HCT116 (cell line): ENCODE data around the gene LYSMD1. TPM values are rescaled to one million over a fixed set of nuclear protein-coding genes. Genes with fewer than 3 reads are reported as not detected.

Experiments used
- ATAC-seq: fragments of 200-7000 bp; cut with Tn5 transposase; 2 replicates; pipeline ENCODE4 v1.9.1; 2020; ENCODE audit warnings: mild to moderate bottlenecking, moderate library complexity
- BruUV-seq: library from RNA; stranded (reverse); fragments of 400-500 nt; replicated peaks from 2 replicates; lab custom pipeline; 2021; lab: Mats Ljungman, UMichigan
- CTCF ChIA-PET: fragments of 300-600 bp; sonication (Branson Sonifier 250); formaldehyde crosslinking; loops from one replicate; lab custom pipeline; 2021; ENCODE audit warnings: antibody characterized with exemption; lab: Charles Lee
- POLR2A ChIA-PET: fragments of 300-600, 350-600 bp; sonication (Branson Sonifier 250); formaldehyde crosslinking; loops from one replicate; lab custom pipeline; 2021; ENCODE audit warnings: antibody characterized with exemption; lab: Charles Lee
- RAD21 ChIA-PET, 2 experiments: fragments of 300-600 bp; sonication (Branson Sonifier 250); formaldehyde crosslinking; loops; one replicate each; lab custom pipeline; 2023; ENCODE audit warnings: low total read pairs in 2 of 2; ENCODE audit not compliant: uncharacterized antibody in 2 of 2, unreplicated experiment in 2 of 2, low non-redundant PET in 1 of 2; lab: Charles Lee
- DNase-seq: peaks from one replicate; pipeline ENCODE4 v3.0.0-alpha.2; 2010; ENCODE audit warnings: low read depth, low spot score
- H2AFZ ChIP-seq: fragments of 200-600 bp; shearing (Covaris generic), sonication (generic); 2 replicates; pipeline ENCODE4 v1.6.1; 2017; ENCODE audit warnings: low read depth, mixed run types, mixed read lengths, antibody characterized with exemption, low read length; ENCODE audit not compliant: poor library complexity, severe bottlenecking
- H3K27ac ChIP-seq: 2 replicates; pipeline ENCODE4 v1.5.1; 2012; ENCODE audit warnings: low read depth, low read length
- H3K27me3 ChIP-seq: fragments of 200-600 bp; sonication (generic); 2 replicates; pipeline ENCODE4 v1.6.1; 2016; ENCODE audit warnings: mixed run types, low read length, mixed read lengths; ENCODE audit not compliant: insufficient read depth
- H3K36me3 ChIP-seq, 2 experiments: fragments of 200-500 bp in 1 of 2; fragments of 200-600 bp in 1 of 2; sonication (Bioruptor generic) in 1 of 2; sonication (generic) in 1 of 2; 2 replicates each; pipeline versions ENCODE4 v1.5.1 to v1.6.1; 2014 to 2016; ENCODE audit warnings: low read length in 2 of 2, inconsistent platforms in 1 of 2, mixed read lengths in 1 of 2, mixed run types in 1 of 2; ENCODE audit not compliant: insufficient read depth in 2 of 2, control insufficient read depth in 1 of 2
- H3K4me1 ChIP-seq, 2 experiments: fragments of 200-600 bp in 1 of 2; sonication (generic) in 1 of 2; 2 replicates each; pipeline versions ENCODE4 v1.5.1 to v1.6.1; 2012 to 2017; ENCODE audit warnings: low read length in 2 of 2, inconsistent platforms in 1 of 2, mild to moderate bottlenecking in 1 of 2, mixed read lengths in 1 of 2, mixed run types in 1 of 2, moderate library complexity in 1 of 2; ENCODE audit not compliant: insufficient read depth in 2 of 2, control insufficient read depth in 1 of 2
- H3K4me2 ChIP-seq: fragments of 200-600 bp; sonication (generic); 2 replicates; pipeline ENCODE4 v1.6.1; 2017; ENCODE audit warnings: mixed run types, low read length, mixed read lengths
- H3K4me3 ChIP-seq, 2 experiments: fragments of 200-600 bp in 1 of 2; sonication (generic) in 1 of 2; replicated peaks in 1 of 2; 2 replicates each; pipeline ENCODE4 v1.5.1; 2011 to 2016; ENCODE audit warnings: low read length in 2 of 2, control low read depth in 1 of 2, low read depth in 1 of 2, mild to moderate bottlenecking in 1 of 2, mixed read lengths in 1 of 2, mixed run types in 1 of 2
- H3K79me2 ChIP-seq: fragments of 200-600 bp; sonication (generic); 2 replicates; pipeline ENCODE4 v1.6.1; 2017; ENCODE audit warnings: mild to moderate bottlenecking, mixed run types, low read length, moderate library complexity, mixed read lengths; ENCODE audit not compliant: insufficient read depth
- H3K9ac ChIP-seq: fragments of 200-600 bp; sonication (generic); 2 replicates; pipeline ENCODE4 v1.6.1; 2016; ENCODE audit warnings: low read length, mixed read lengths
- H3K9me2 ChIP-seq: fragments of 200-600 bp; sonication (generic), shearing (Covaris generic); 2 replicates; pipeline ENCODE4 v1.6.1; 2017; ENCODE audit warnings: mixed run types, mild to moderate bottlenecking, moderate library complexity; ENCODE audit not compliant: insufficient read depth
- H3K9me3 ChIP-seq, 2 experiments: fragments of 200-500 bp in 1 of 2; fragments of 200-600 bp in 1 of 2; sonication (Bioruptor generic) in 1 of 2; sonication (generic) in 1 of 2; 2 replicates each; pipeline ENCODE4 v1.6.1; 2014 to 2017; ENCODE audit warnings: low read length in 2 of 2, mixed read lengths in 2 of 2, inconsistent platforms in 1 of 2, low read depth in 1 of 2, mild to moderate bottlenecking in 1 of 2, mixed run types in 1 of 2, moderate library complexity in 1 of 2; ENCODE audit not compliant: control insufficient read depth in 1 of 2, insufficient read depth in 1 of 2
- H4K20me1 ChIP-seq: fragments of 200-600 bp; sonication (generic), shearing (Covaris generic); 2 replicates; pipeline ENCODE4 v1.6.1; 2017; ENCODE audit warnings: mixed run types, mild to moderate bottlenecking, moderate library complexity; ENCODE audit not compliant: insufficient read depth
- EGR1 ChIP-seq: IDR thresholded peaks from 2 replicates; pipeline ENCODE4 v1.6.1; 2012; ENCODE audit warnings: low read depth
- ELF1 ChIP-seq: IDR thresholded peaks from 2 replicates; pipeline ENCODE4 v1.6.1; 2012; ENCODE audit warnings: low read depth, borderline replicate concordance
- EZH2 ChIP-seq: fragments of 200-600 bp; sonication (generic); IDR thresholded peaks from 2 replicates; pipeline ENCODE4 v1.6.1; 2017; ENCODE audit warnings: antibody characterized with exemption, mixed run types
- EZH2phosphoT487 ChIP-seq: fragments of 200-600 bp; IDR thresholded peaks from 2 replicates; pipeline ENCODE4 v1.6.1; 2018; ENCODE audit warnings: antibody characterized with exemption, borderline replicate concordance
- FOSL1 ChIP-seq: IDR thresholded peaks from 2 replicates; pipeline ENCODE4 v1.6.1; 2012; ENCODE audit warnings: low read depth
- JUND ChIP-seq: IDR thresholded peaks from 2 replicates; pipeline ENCODE4 v1.6.1; 2012
- POLR2A ChIP-seq: IDR thresholded peaks from 2 replicates; pipeline ENCODE4 v1.7.0; 2011; ENCODE audit warnings: borderline replicate concordance; ENCODE audit not compliant: insufficient read depth, insufficient read length; ENCODE audit errors: extremely low read depth
- RAD21 ChIP-seq: IDR thresholded peaks from 2 replicates; pipeline ENCODE4 v1.6.1; 2012; ENCODE audit warnings: low read depth, mild to moderate bottlenecking
- SP1 ChIP-seq: IDR thresholded peaks from 2 replicates; pipeline ENCODE4 v1.6.1; 2012; ENCODE audit warnings: low read depth
- SRF ChIP-seq: IDR thresholded peaks from 2 replicates; pipeline ENCODE4 v1.6.1; 2012; ENCODE audit warnings: low read depth
- TCF7L2 ChIP-seq: IDR thresholded peaks from 2 replicates; pipeline ENCODE4 v1.7.0; 2011; ENCODE audit warnings: borderline replicate concordance, inconsistent platforms; ENCODE audit not compliant: insufficient read depth, insufficient read length; ENCODE audit errors: extremely low read depth
- YY1 ChIP-seq: IDR thresholded peaks from 2 replicates; pipeline ENCODE4 v1.6.1; 2011; ENCODE audit warnings: low read length, low read depth, moderate library complexity, mild to moderate bottlenecking; ENCODE audit not compliant: insufficient replicate concordance; ENCODE audit errors: extremely low read depth
- ZFX ChIP-seq: fragments of 450-650 bp; IDR thresholded peaks from 2 replicates; pipeline ENCODE4 v1.6.1; 2017
- intact Hi-C: fragments of 100-400 bp; cut with micrococcal nuclease; formaldehyde crosslinking; loops from 2 replicates; pipeline ENCODE4 v1.10.0; 2022
- total RNA-seq: library from RNA; stranded (reverse); gene quantifications from one replicate; pipeline ENCODE4 v1.2.1, GENCODE V29; 2021; ENCODE audit not compliant: unreplicated experiment
- TF ChIP-seq, protein P1 (sequence below): IDR thresholded peaks from 2 replicates; pipeline ENCODE4 v1.6.1; 2012
- TF ChIP-seq, protein P2 (sequence below): IDR thresholded peaks from 2 replicates; pipeline ENCODE4 v1.6.1; 2012
- TF ChIP-seq, protein P3 (sequence below): IDR thresholded peaks from 2 replicates; pipeline ENCODE4 v1.6.1; 2011; ENCODE audit warnings: mild to moderate bottlenecking, low read length, moderate library complexity; ENCODE audit not compliant: insufficient replicate concordance; ENCODE audit errors: extremely low read depth

The LYSMD1 gene
- total RNA-seq, 1 experiment from 2014 or later, result 5.0 TPM

DNA sequence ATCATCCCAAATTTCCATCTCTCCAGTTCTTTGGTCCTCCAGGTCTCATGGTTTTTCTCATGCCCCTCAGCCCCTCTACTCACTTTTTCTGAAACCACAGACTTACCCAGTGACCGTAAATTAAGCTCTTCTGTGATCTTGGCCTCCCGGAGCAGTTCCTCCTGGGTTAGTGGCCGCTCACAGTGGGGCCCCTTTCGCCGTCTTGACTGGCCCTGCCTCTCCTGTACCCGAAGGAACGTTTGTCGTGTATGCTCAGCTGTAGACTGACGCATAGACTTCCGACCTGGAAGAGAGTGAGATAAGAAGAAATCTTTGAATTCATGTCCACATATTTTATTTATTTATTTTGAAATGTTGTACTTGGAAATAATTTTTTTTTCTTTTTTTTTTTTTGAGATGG, 18.5 kb upstream of the LYSMD1 start (continued):
- TF ChIP-seq EZH2, result no peak
- no peak for TF ChIP-seq TCF7L2

DNA sequence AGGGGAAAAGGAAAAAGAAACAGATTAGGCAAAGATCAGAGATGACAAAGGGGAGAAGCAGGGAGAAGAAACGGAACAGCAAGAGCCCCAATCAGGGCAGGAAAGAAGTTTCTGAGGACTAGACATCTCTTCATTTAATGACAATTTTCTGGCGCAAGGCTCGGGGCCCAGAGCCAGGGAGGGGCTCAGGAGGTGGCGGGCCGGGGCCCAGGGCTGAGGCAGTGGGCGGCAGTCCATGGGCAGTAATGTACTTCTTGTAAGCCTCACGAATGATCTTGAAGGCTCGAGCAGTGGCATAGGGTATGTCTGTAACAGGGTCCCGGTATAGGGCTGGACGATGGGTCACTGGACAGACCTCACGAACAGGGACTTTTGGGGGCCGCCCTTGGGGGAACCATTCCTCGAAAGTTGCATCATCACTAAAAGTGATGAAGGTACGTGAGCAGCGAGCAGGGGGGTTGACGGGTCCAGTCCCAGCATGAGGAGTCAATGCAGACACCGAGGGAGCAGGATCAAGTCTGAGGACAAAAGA, 10.9 kb upstream of the LYSMD1 start:
- RAD21 ChIA-PET, result interaction anchor here in 1 of 2 experiments (0.6 kb wide), 1 partner anchor 102 kb away, joined by 3 read pairs; no protein-coding TSS in a partner anchor
- POLR2A ChIA-PET, result interaction anchor here (0.7 kb wide), 1 partner anchor 13 kb away, joined by 3 read pairs; the partner anchor contains the start of gene VPS72
- Histone ChIP-seq H3K9me3 (no peaks in the 10 kb centered on the region), H4K20me1 (no peaks in the 10 kb centered on the region), H3K79me2 (no peaks in the 10 kb centered on the region), H3K9me2 (no peaks in the 10 kb centered on the region), H3K9ac (no peak overlapping the region), H3K4me1 (no peaks in the 10 kb centered on the region), H2AFZ (no peak overlapping the region), H3K27ac (no peak overlapping the region), H3K4me3 (no peak overlapping the region)
- BruUV-seq, result no TSS peak
- intact Hi-C loops, result no loop called here
- ATAC-seq, result no peak
- CTCF ChIA-PET, result interaction anchor here (1.2 kb wide), 1 partner anchor 77 kb away, joined by 3 read pairs; no protein-coding TSS in a partner anchor
- no peak for DNase-seq
- TF ChIP-seq JUND, result no peak
- no peak for TF ChIP-seq SRF
- no peak for TF ChIP-seq POLR2A
- TF ChIP-seq EZH2phosphoT487, result no peak
- TF ChIP-seq, protein P1, sequence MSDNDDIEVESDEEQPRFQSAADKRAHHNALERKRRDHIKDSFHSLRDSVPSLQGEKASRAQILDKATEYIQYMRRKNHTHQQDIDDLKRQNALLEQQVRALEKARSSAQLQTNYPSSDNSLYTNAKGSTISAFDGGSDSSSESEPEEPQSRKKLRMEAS, result no peak
- no peak for TF ChIP-seq ZFX
- TF ChIP-seq, protein P2, sequence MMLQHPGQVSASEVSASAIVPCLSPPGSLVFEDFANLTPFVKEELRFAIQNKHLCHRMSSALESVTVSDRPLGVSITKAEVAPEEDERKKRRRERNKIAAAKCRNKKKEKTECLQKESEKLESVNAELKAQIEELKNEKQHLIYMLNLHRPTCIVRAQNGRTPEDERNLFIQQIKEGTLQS, result no peak
- TF ChIP-seq RAD21, result no peak
- no peak for TF ChIP-seq YY1
- no peak for TF ChIP-seq TCF7L2
- no peak for TF ChIP-seq SP1
- TF ChIP-seq, protein P3, sequence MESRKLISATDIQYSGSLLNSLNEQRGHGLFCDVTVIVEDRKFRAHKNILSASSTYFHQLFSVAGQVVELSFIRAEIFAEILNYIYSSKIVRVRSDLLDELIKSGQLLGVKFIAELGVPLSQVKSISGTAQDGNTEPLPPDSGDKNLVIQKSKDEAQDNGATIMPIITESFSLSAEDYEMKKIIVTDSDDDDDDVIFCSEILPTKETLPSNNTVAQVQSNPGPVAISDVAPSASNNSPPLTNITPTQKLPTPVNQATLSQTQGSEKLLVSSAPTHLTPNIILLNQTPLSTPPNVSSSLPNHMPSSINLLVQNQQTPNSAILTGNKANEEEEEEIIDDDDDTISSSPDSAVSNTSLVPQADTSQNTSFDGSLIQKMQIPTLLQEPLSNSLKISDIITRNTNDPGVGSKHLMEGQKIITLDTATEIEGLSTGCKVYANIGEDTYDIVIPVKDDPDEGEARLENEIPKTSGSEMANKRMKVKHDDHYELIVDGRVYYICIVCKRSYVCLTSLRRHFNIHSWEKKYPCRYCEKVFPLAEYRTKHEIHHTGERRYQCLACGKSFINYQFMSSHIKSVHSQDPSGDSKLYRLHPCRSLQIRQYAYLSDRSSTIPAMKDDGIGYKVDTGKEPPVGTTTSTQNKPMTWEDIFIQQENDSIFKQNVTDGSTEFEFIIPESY, result no peak
- no peak for TF ChIP-seq FOSL1
- TF ChIP-seq ELF1, result no peak
- TF ChIP-seq EGR1, result no peak
- TF ChIP-seq EZH2, result no peak
- TF ChIP-seq, all 23 proteins: peak for 0
- Histone ChIP-seq H3K4me2 (no peak overlapping the region), H3K27me3 (no peaks in the 10 kb centered on the region), H3K36me3 (peaks cover 22 to 36% of the 10 kb centered on the region in 2 experiments; a peak in 3 of 4 replicates)
